EH (cell line): ENCODE measurements around the gene SIN3B.

ENCODE experiments used
- DNase-seq: peaks from one replicate; pipeline ENCODE4 v3.0.0-alpha.2; 2015; ENCODE audit warnings: low read depth

SIN3B gene

GRCh38 chr19:16888629-16889365, 59.6 kb downstream of the SIN3B start, which contains the start of gene F2RL3:
TSS of gene F2RL3 (plus strand) at chr19:16888999. CDS start at chr19:16889190, 191 bp downstream.
- DNase-seq = peak; percentile 63

DNA sequence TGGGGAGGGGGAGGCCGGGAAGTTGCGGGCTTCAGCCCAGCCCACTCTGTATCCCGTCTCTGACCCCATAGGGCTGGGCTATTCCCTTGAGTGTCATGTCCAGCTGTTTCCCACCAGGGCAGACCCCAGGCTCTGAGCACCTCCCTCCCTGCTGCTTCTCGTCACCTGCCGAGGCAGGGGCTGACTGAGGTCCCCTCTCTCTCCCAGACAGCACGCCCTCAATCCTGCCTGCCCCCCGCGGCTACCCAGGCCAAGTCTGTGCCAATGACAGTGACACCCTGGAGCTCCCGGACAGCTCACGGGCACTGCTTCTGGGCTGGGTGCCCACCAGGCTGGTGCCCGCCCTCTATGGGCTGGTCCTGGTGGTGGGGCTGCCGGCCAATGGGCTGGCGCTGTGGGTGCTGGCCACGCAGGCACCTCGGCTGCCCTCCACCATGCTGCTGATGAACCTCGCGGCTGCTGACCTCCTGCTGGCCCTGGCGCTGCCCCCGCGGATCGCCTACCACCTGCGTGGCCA, 60.2 kb downstream of the SIN3B start:
- DNase-seq = no peak

GRCh38 chr19:16889883-16890460, 60.8 kb downstream of the SIN3B start:
- no peak for DNase-seq

- DNase-seq = no peak
Observed at GRCh38 chr19:16890461-16891184, 61.4 kb downstream of the SIN3B start.

GRCh38 chr19:16891696-16892382, 62.6 kb downstream of the SIN3B start:
- DNase-seq = no peak

GRCh38 chr19:16892436-16892835, 63.2 kb downstream of the SIN3B start:
- DNase-seq = no peak

GRCh38 chr19:16892868-16893685, 63.9 kb downstream of the SIN3B start:
- DNase-seq = no peak

DNA sequence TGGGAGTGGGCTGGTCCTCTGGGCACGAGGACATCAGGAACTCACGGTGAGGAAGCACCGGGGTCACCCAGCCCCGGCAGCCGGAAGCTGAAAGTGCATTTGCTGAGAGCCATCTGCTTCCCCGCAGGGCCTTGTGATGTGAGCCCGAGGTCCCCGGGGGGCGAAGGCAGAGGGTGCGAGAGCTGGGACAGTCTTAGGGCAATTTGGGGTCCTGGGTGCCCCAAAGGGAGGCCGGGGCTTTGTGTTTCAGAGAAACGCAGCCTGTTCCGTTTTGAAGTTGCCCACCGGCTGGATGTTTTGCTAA, 64.4 kb downstream of the SIN3B start:
- no peak for DNase-seq

- no peak for DNase-seq
Observed at GRCh38 chr19:16894080-16894479, 64.9 kb downstream of the SIN3B start.

DNA sequence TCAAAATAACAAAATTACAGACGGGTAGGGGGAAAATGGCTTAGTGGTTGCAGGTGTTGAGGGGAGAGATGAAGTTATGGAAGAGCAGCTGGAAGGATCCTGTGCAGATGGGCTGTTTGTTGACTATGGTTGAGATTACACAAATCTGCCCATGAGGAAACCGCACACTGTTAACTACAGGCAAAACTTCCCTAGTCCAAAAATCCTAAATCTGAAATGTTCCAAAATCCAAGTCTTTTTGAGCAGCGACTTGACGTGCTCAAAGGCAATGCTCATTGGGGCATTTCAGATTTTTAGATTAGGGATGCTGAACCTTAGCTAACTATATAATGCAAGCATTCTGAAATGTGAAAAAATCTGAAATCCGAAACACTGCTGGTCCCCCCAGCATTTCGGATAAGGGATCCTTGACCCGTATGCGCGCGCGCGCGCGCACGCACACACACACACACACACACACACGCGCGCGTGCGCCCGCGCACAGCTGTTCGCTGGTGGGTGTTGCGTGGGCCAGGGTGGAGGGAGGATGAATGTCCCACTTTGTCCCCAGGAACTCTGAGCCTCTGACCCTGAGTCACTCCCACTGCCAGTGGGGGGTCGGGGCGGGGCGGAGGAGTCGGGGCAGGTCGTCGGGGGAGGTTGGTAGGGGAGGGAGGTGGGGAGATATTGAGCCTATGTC, 66.4 kb downstream of the SIN3B start:
- no peak for DNase-seq

GRCh38 chr19:16896146-16897028, 67.2 kb downstream of the SIN3B start:
- DNase-seq = no peak

- peak; percentile 93 for DNase-seq
Observed at GRCh38 chr19:16897029-16897855, 68.0 kb downstream of the SIN3B start.

- DNase-seq = no peak
Observed at GRCh38 chr19:16897856-16898161, 68.6 kb downstream of the SIN3B start.

- no peak for DNase-seq
Observed at GRCh38 chr19:16898361-16899015, 69.3 kb downstream of the SIN3B start.

- DNase-seq = peak; percentile 37
Observed at GRCh38 chr19:16899566-16900075, 70.4 kb downstream of the SIN3B start.

GRCh38 chr19:16901491-16902175, 72.4 kb downstream of the SIN3B start:
- DNase-seq = no peak

GRCh38 chr19:16902545-16902944, 73.3 kb downstream of the SIN3B start:
- DNase-seq = no peak

DNA sequence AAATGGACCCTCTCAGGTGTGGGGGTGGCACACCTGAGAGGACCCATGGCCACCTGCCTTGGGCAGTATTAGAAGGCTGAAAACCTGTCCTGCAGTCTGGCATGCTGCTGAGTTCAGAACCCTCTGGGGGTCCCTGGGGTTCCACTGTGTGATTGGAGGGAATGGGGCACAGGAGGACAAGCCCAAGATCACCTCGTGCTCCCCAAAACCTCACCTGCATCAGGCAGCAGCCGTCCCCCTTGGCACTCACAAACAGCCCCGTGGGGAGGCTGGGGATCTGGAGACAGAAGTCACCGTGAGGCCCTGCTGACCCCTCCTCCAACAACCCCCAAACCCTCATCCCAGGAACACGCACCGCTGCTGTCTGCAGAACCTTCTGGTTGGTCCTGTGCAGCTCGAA, 74.1 kb downstream of the SIN3B start:
- DNase-seq = no peak
